GM23338 (cell line): ENCODE results near the gene SEMA5A. TPM values are rescaled to one million over a fixed set of nuclear protein-coding genes. Genes with fewer than 3 reads are reported as not detected.

Experiments
- ATAC-seq: fragments of 200-7000 bp; cut with Tn5 transposase; 3 replicates; pipeline ENCODE4 v1.9.1; 2020
- DNase-seq: peaks from one replicate; pipeline ENCODE4 v3.0.0-alpha.2; 2015; ENCODE audit warnings: low spot score
- H2AFZ ChIP-seq: fragments of 200-600 bp; sonication (generic); 2 replicates; pipeline ENCODE4 v1.8.0; 2016; ENCODE audit warnings: antibody characterized with exemption, mild to moderate bottlenecking, moderate library complexity
- H3F3A ChIP-seq: fragments of 200-600 bp; sonication (generic); replicated peaks from 2 replicates; pipeline ENCODE4 v1.8.0; 2017; ENCODE audit warnings: antibody characterized with exemption, mixed run types, low read depth
- H3K27ac ChIP-seq: fragments of 200-600 bp; sonication (generic); 2 replicates; pipeline ENCODE4 v1.6.1; 2016; ENCODE audit warnings: low read depth
- H3K27me3 ChIP-seq: fragments of 200-600 bp; sonication (generic); 2 replicates; pipeline ENCODE4 v1.8.0; 2016; ENCODE audit warnings: mild to moderate bottlenecking, mixed run types, moderate library complexity; ENCODE audit not compliant: insufficient read depth
- H3K36me3 ChIP-seq: fragments of 200-600 bp; sonication (generic); 2 replicates; pipeline ENCODE4 v1.8.0; 2016; ENCODE audit warnings: mild to moderate bottlenecking; ENCODE audit not compliant: insufficient read depth
- H3K4me1 ChIP-seq: fragments of 200-600 bp; sonication (generic); 2 replicates; pipeline ENCODE4 v1.8.0; 2016; ENCODE audit warnings: mild to moderate bottlenecking, moderate library complexity; ENCODE audit not compliant: insufficient read depth
- H3K4me2 ChIP-seq: fragments of 200-600 bp; sonication (generic); 2 replicates; pipeline ENCODE4 v1.7.1; 2017; ENCODE audit warnings: mixed run types
- H3K4me3 ChIP-seq: fragments of 200-600 bp; sonication (generic); 2 replicates; pipeline ENCODE4 v1.6.1; 2016; ENCODE audit warnings: mixed run types
- H3K79me2 ChIP-seq: fragments of 200-600 bp; sonication (generic); replicated peaks from 2 replicates; pipeline ENCODE4 v1.8.0; 2017; ENCODE audit warnings: mild to moderate bottlenecking; ENCODE audit not compliant: insufficient read depth
- H3K9me2 ChIP-seq: fragments of 200-600 bp; sonication (generic); 2 replicates; pipeline ENCODE4 v1.8.0; 2017; ENCODE audit not compliant: insufficient read depth
- H4K20me1 ChIP-seq: fragments of 200-600 bp; sonication (generic); replicated peaks from 2 replicates; pipeline ENCODE4 v1.8.0; 2017; ENCODE audit warnings: mild to moderate bottlenecking; ENCODE audit not compliant: insufficient read depth
- H3K27ac Mint-ChIP-seq: 2 replicates; pipeline ENCODE4 v1.8.0; 2020; ENCODE audit warnings: inconsistent platforms, mild to moderate bottlenecking, moderate library complexity, mixed read lengths
- H3K27me3 Mint-ChIP-seq: 3 replicates; pipeline ENCODE4 v1.8.0; 2022; ENCODE audit warnings: low read depth, mild to moderate bottlenecking, moderate library complexity, mixed read lengths, inconsistent platforms; ENCODE audit not compliant: insufficient read depth, poor library complexity
- H3K36me3 Mint-ChIP-seq: 3 replicates; pipeline ENCODE4 v1.8.0; 2021; ENCODE audit warnings: low read depth, mild to moderate bottlenecking, inconsistent platforms, moderate library complexity, mixed read lengths
- H3K4me1 Mint-ChIP-seq: 3 replicates; pipeline ENCODE4 v1.8.0; 2020; ENCODE audit warnings: mild to moderate bottlenecking, inconsistent platforms, mixed read lengths
- H3K4me3 Mint-ChIP-seq: 3 replicates; pipeline ENCODE4 v1.8.0; 2021; ENCODE audit warnings: moderate library complexity, mild to moderate bottlenecking, inconsistent platforms, mixed read lengths
- H3K9me3 Mint-ChIP-seq: 3 replicates; pipeline ENCODE4 v1.8.0; 2020; ENCODE audit warnings: moderate library complexity, mild to moderate bottlenecking, inconsistent platforms, mixed read lengths
- CREB1 ChIP-seq: fragments of 250-450 bp; sonication (Bioruptor Pico); IDR thresholded peaks from 2 replicates; pipeline ENCODE4 v1.5.0; 2020; ENCODE audit warnings: low read depth, mild to moderate bottlenecking, moderate library complexity
- CTCF ChIP-seq, 2 experiments: fragments of 200-600 bp in 1 of 2; sonication (generic) in 1 of 2; conservative IDR thresholded peaks; 2 replicates each; pipeline versions ENCODE4 v1.5.1 to v1.6.1; 2016 to 2017; ENCODE audit warnings: antibody characterized with exemption in 2 of 2, low read depth in 2 of 2, mild to moderate bottlenecking in 2 of 2, moderate library complexity in 1 of 2
- ETS1 ChIP-seq: IDR thresholded peaks from 2 replicates; pipeline ENCODE4 v1.6.1; 2016; ENCODE audit warnings: antibody characterized with exemption
- EZH2 ChIP-seq: fragments of 200-600 bp; sonication (generic); IDR thresholded peaks from one replicate; pipeline ENCODE4 v1.8.0; 2017; ENCODE audit warnings: antibody characterized with exemption, mild to moderate bottlenecking, low read depth; ENCODE audit not compliant: unreplicated experiment
- EZH2phosphoT487 ChIP-seq: fragments of 200-600 bp; sonication (generic); IDR thresholded peaks from one replicate; pipeline ENCODE4 v1.8.1; 2018; ENCODE audit warnings: antibody characterized with exemption; ENCODE audit not compliant: unreplicated experiment
- JUNB ChIP-seq: IDR thresholded peaks from one replicate; pipeline ENCODE4 v1.6.1; 2016; ENCODE audit warnings: antibody characterized with exemption; ENCODE audit not compliant: unreplicated experiment
- NANOG ChIP-seq: IDR thresholded peaks from 2 replicates; pipeline ENCODE4 v1.6.1; 2016; ENCODE audit warnings: antibody characterized with exemption, borderline replicate concordance
- POLR2AphosphoS5 ChIP-seq: IDR thresholded peaks from 2 replicates; pipeline ENCODE4 v1.6.1; 2016; ENCODE audit warnings: antibody characterized with exemption, low read depth
- REST ChIP-seq: IDR thresholded peaks from one replicate; pipeline ENCODE4 v1.6.1; 2018; ENCODE audit warnings: antibody characterized with exemption; ENCODE audit not compliant: unreplicated experiment
- STAT1 ChIP-seq: IDR thresholded peaks from one replicate; pipeline ENCODE4 v1.6.1; 2016; ENCODE audit warnings: antibody characterized with exemption; ENCODE audit not compliant: unreplicated experiment
- ZNF114 ChIP-seq: fragments of 250-450 bp; sonication (Bioruptor Pico); IDR thresholded peaks from 2 replicates; pipeline ENCODE4 v1.5.0; 2020; ENCODE audit warnings: mild to moderate bottlenecking, moderate library complexity
- ZNF331 ChIP-seq: fragments of 250-450 bp; sonication (Bioruptor Pico); IDR thresholded peaks from 2 replicates; pipeline ENCODE4 v1.5.0; 2020; ENCODE audit warnings: low read depth, mild to moderate bottlenecking, moderate library complexity
- ZNF462 ChIP-seq: fragments of 250-450 bp; sonication (Bioruptor Pico); IDR thresholded peaks from 2 replicates; pipeline ENCODE4 v1.5.0; 2020; ENCODE audit warnings: mild to moderate bottlenecking, moderate library complexity
- polyA plus RNA-seq: library from polyadenylated mRNA; unstranded; fragments of >200 nt; fragmentation: Nextera tagmentation; extraction: Ambion mirVana; gene quantifications from 2 replicates; pipeline ENCODE4 v1.2.1, GENCODE V29; 2016
- total RNA-seq: library from RNA; depleted of rRNA; stranded (reverse); fragments of >200 nt; shearing (Covaris generic); gene quantifications from 2 replicates; pipeline ENCODE4 v1.2.3, GENCODE V29; 2014

The SEMA5A gene
- total and polyA plus RNA-seq, 2 experiments from 2014 or later = 2.1 to 8.1 TPM

- no peaks in the 10 kb centered on the region for H3K9me3 Mint-ChIP-seq
- H3K27me3 ChIP-seq = no peaks in the 10 kb centered on the region
- H2AFZ ChIP-seq = no peak overlapping the region
- no peak overlapping the region for H3K4me3 Mint-ChIP-seq
- H3K36me3 ChIP-seq = no peaks in the 10 kb centered on the region
- H3K27ac Mint-ChIP-seq = no peak overlapping the region
- peaks cover 4% of the 10 kb centered on the region for H3K27me3 Mint-ChIP-seq
- H3K4me3 ChIP-seq = no peak overlapping the region
- peaks cover 17% of the 10 kb centered on the region for H3K4me1 ChIP-seq
- H3K4me2 ChIP-seq = no peak overlapping the region
- peaks cover 15% of the 10 kb centered on the region; the same call in 2 of the 3 replicates for H3K4me1 Mint-ChIP-seq
- DNase-seq (no peak), ATAC-seq (no peak)
- H3F3A ChIP-seq = no peaks in the 10 kb centered on the region
- 0 out of 2 replicates have a peak, but pooled peaks cover 4% of the 10 kb centered on the region for H3K9me2 ChIP-seq
- no peaks in the 10 kb centered on the region for H3K36me3 Mint-ChIP-seq
- TF ChIP-seq EZH2 (no peak), POLR2AphosphoS5 (no peak), STAT1 (no peak), ZNF114 (CRISPR knock-in tag) (no peak), CREB1 (CRISPR knock-in tag) (no peak), EZH2phosphoT487 (no peak), ZNF331 (CRISPR knock-in tag) (no peak), CTCF (conservative IDR thresholded peaks at IDR 0.05; ENCODE audit: low read depth in 2 of 2) (no peak), ZNF462 (CRISPR knock-in tag) (no peak), REST (no peak), NANOG (no peak), ETS1 (no peak), JUNB (no peak)
- no peaks in the 10 kb centered on the region for H4K20me1 ChIP-seq
- H3K27ac ChIP-seq = no peak overlapping the region
- H3K79me2 ChIP-seq = no peaks in the 10 kb centered on the region
Measured at GRCh38 chr5:9362600-9362999, 183.3 kb downstream of the SEMA5A start.
